ENCODE measurements around the gene CMTM7. TPM values are rescaled to one million over a fixed set of nuclear protein-coding genes. Genes with fewer than 3 reads are reported as not detected.

The CMTM7 gene
- total and polyA plus RNA-seq, 12 donors, result 5.4 to 19.2 (median 13.0) TPM

Other genes starting within 250 kb of the CMTM7 start
- gene CMTM8, start 153.2 kb upstream of the CMTM7 start, total RNA-seq, result 10 to 100 TPM in 7 of 9 donors, 1 to 10 TPM in 2; 8.2 to 24.1 (median 17.1) TPM
- 10 to 100 TPM in 2 of 3 donors, 1 to 10 TPM in 1; 3.3 to 16.6 (median 12.8) TPM for gene CMTM8, start 153.2 kb upstream of the CMTM7 start, polyA plus RNA-seq
- 10 to 100 TPM; 33.7 to 62.5 (median 44.8) TPM for gene CMTM6, start 111.0 kb downstream of the CMTM7 start, total RNA-seq
- 10 to 100 TPM; 13.5 to 32.0 (median 17.0) TPM for gene CMTM6, start 111.0 kb downstream of the CMTM7 start, polyA plus RNA-seq
- 10 to 100 TPM; 10.4 to 44.7 (median 18.1) TPM for gene DYNC1LI1, start 179.0 kb downstream of the CMTM7 start, total RNA-seq
- 10 to 100 TPM in 2 of 3 donors, 1 to 10 TPM in 1; 9.8 to 63.7 (median 10.5) TPM for gene DYNC1LI1, start 179.0 kb downstream of the CMTM7 start, polyA plus RNA-seq

All from adrenal gland (tissue), 12 donors.